Body of pancreas (tissue), 4 donors: ENCODE results near the gene DOHH. TPM values are rescaled to one million over a fixed set of nuclear protein-coding genes. Genes with fewer than 3 reads are reported as not detected.
A peak's percentile ranks its signal among the peaks of the same experiment; 100 is the strongest.

Experiments
- ATAC-seq: fragments of 150-250 bp; one replicate; pipeline ENCODE4 v1.9.1; 2016
- DNase-seq, 4 donors: peaks; one replicate each; pipeline ENCODE4 v3.0.0-alpha.2; 2019
- H3K27ac ChIP-seq, 4 donors: fragments of 200-600 bp; sonication (generic); 1 replicate in 3 of 4; 2 replicates in 1 of 4; pipeline versions ENCODE4 v1.5.1 to v1.6.1; 2016 to 2019; ENCODE audit warnings: mild to moderate bottlenecking in 1 of 4, mixed read lengths in 1 of 4, moderate library complexity in 1 of 4
- H3K27me3 ChIP-seq, 2 donors: fragments of 200-600 bp; sonication (generic); one replicate each; pipeline ENCODE4 v1.6.0; 2016; ENCODE audit warnings: mild to moderate bottlenecking in 1 of 2
- H3K36me3 ChIP-seq, 2 donors: fragments of 200-600 bp; sonication (generic); replicated peaks in 1 of 2; 2 replicates each; pipeline ENCODE4 v1.5.1; 2016; ENCODE audit warnings: low read depth in 2 of 2; ENCODE audit not compliant: insufficient read depth in 1 of 2
- H3K4me1 ChIP-seq: fragments of 200-600 bp; sonication (generic); one replicate; pipeline ENCODE4 v1.6.0; 2016
- H3K4me3 ChIP-seq, 2 donors: fragments of 200-600 bp; sonication (generic); 1 replicate in 1 of 2; 2 replicates in 1 of 2; pipeline ENCODE4 v1.5.1; 2016 to 2019
- H3K9me3 ChIP-seq, 3 donors: fragments of 200-600 bp; sonication (generic); 1 replicate in 2 of 3; 2 replicates in 1 of 3; pipeline ENCODE4 v1.5.1; 2016
- POLR2A ChIP-seq, 3 donors: fragments of 450-650 bp; IDR thresholded peaks; one replicate each; pipeline ENCODE4 v1.6.1; 2016; ENCODE audit warnings: antibody characterized with exemption in 3 of 3, mild to moderate bottlenecking in 2 of 3
- WGBS, 2 donors: methylation state at CpG; one replicate each; pipeline ENCODE4 v1.1.5; 2017; 5-methylcytosine and 5-hydroxymethylcytosine counted together
- intact Hi-C: fragments of 100-400 bp; cut with DNase I; formaldehyde crosslinking; loops from one replicate; pipeline ENCODE4 v1.15.1; 2023
- total RNA-seq, 2 donors: library from RNA; depleted of rRNA; stranded (reverse); fragments of >200 nt; gene quantifications; one replicate each; pipeline ENCODE4 v1.1.0, GENCODE V29; 2016
- TF ChIP-seq, protein P1 (sequence below), 7 experiments: fragments of 450-650 bp in 4 of 7; fragments of 200-600 bp in 3 of 7; sonication (generic) in 3 of 7; IDR thresholded peaks; one replicate each; pipeline ENCODE4 v1.5.1; 2016 to 2019; ENCODE audit warnings: antibody characterized with exemption in 7 of 7

The DOHH gene
- total RNA-seq, 2 donors from 2014 or later = 9.3 to 17.5 TPM

DNA sequence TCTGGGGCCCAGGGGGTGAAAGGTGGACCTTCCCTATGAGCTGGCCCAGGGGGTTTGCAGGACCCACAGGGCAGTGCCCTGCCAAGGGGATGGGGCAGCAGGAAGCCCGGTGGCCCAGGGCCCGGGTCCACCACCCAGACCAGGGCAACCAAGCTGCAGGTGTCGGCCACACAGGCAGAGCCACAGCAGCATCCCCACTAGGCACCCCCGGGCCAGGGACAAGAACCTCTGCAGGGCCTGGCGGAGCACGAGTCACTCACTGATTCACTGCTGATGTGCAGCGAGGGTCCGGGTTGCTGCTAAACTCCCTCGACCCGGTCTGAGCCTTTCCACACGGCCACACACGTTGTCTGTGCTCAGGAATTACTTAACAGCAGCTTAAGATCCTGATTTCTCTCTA lies 14.5 kb upstream of the DOHH start:
- intact Hi-C loops = no loop called here
- no peaks in the 10 kb centered on the region for H3K36me3 ChIP-seq
- DNase-seq = no peak
- 84 to 88% methylated on average over 3 to 9 of the region's 12 CpGs for WGBS, 2 donors
- H3K4me3 ChIP-seq = no peak overlapping the region
- no peaks in the 10 kb centered on the region for H3K9me3 ChIP-seq
- ATAC-seq = no peak
- no peak for TF ChIP-seq POLR2A (IDR thresholded peaks at IDR 0.05)
- TF ChIP-seq, protein P1, sequence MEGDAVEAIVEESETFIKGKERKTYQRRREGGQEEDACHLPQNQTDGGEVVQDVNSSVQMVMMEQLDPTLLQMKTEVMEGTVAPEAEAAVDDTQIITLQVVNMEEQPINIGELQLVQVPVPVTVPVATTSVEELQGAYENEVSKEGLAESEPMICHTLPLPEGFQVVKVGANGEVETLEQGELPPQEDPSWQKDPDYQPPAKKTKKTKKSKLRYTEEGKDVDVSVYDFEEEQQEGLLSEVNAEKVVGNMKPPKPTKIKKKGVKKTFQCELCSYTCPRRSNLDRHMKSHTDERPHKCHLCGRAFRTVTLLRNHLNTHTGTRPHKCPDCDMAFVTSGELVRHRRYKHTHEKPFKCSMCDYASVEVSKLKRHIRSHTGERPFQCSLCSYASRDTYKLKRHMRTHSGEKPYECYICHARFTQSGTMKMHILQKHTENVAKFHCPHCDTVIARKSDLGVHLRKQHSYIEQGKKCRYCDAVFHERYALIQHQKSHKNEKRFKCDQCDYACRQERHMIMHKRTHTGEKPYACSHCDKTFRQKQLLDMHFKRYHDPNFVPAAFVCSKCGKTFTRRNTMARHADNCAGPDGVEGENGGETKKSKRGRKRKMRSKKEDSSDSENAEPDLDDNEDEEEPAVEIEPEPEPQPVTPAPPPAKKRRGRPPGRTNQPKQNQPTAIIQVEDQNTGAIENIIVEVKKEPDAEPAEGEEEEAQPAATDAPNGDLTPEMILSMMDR (IDR thresholded peaks at IDR 0.05) = no peak
- no peak overlapping the region for H3K27ac ChIP-seq
- no peaks in the 10 kb centered on the region for H3K27me3 ChIP-seq
- peaks cover 40% of the 10 kb centered on the region for H3K4me1 ChIP-seq

DNA sequence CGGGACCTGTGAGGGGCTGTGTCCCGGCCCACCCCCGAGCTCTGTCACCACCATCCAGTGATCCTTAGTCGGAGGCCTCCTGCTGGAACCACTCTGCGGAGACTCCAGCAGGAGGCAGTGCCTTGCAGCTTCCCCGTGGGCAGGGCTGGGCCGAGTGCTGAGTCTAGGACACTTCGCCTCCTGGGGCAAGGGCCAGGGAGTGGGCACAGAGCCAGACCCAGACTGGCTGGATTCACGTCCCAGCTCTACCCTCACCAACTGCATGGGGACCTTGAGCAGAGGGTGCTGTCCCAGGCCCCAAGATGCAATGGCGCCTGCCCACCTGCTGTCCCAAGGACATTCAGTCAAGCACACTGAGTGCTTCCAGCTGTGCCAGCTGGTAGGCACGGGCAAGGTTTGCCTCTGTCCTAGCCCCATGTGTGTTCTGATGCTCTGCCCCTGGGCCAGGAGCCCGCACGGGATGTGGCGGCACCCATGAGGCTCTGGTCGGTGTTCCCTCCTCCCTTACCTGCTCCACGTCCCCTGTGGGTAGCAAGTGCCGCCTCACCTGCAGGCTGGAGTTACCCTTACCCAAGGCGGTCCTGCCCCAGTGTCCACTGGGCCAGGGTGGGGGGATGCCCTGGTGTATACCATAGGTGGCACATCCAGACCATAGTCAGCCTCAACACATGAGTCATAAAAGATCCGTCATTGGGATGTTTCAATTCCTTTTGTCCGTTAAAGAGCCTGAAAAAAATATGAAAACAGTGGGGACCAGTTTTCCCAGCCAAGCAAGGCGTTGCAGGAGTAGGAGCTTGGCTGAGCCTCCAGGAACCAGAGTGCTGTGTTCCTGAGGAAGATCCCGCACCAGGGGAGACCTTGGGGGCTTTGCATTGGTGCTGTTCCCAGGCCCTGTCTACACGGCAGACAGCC lies 13.0 kb upstream of the DOHH start:
- ATAC-seq = no peak
- Histone ChIP-seq H3K36me3 (no peaks in the 10 kb centered on the region), H3K27me3 (no peaks in the 10 kb centered on the region), H3K4me3 (no peak overlapping the region), H3K9me3 (no peaks in the 10 kb centered on the region), H3K4me1 (peaks cover 38% of the 10 kb centered on the region), H3K27ac (no peak overlapping the region)
- intact Hi-C loops = no loop called here
- TF ChIP-seq, protein P1 (IDR thresholded peaks at IDR 0.05) = no peak
- no peak for TF ChIP-seq POLR2A (IDR thresholded peaks at IDR 0.05)
- WGBS, 2 donors = 71 to 84% methylated on average over 14 to 23 of the region's 23 CpGs
- DNase-seq = peak; percentile 36 to 75 (median 52)

DNA sequence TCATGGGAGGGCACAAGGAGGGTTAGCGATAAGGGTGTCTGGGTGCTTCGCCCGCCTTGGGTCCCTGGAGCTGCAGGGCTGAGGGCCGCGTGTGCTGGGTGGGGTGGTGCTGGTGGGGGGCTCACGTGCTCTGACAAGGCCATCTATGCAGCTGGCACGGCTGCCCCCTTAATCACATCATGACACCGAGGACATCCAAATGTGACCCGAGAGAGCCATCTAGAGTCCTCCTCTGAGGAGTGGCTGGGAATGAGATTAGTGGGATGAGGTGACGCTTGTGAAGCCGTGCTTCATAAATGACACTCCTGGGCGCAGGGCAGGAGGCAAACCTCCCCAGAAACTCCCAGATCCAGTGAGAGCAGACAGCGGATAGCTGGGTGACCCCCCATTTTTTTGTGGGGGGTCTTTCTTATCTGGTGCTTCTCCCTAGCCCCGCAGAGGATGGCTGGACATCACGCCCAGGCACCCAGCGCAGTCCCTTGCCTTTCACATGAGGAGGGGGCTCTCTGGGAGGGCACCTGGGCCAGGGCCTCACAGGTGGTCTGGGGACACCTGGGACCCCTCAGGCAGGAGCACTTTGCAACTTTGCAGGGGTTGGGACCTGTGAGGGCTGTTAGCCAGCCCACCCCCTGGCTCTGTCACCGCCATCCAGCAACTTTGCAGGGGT lies 12.2 kb upstream of the DOHH start:
- no peaks in the 10 kb centered on the region for H3K36me3 ChIP-seq
- 83 to 95% methylated on average over 7 to 15 of the region's 17 CpGs for WGBS, 2 donors
- no peak for ATAC-seq

DNA sequence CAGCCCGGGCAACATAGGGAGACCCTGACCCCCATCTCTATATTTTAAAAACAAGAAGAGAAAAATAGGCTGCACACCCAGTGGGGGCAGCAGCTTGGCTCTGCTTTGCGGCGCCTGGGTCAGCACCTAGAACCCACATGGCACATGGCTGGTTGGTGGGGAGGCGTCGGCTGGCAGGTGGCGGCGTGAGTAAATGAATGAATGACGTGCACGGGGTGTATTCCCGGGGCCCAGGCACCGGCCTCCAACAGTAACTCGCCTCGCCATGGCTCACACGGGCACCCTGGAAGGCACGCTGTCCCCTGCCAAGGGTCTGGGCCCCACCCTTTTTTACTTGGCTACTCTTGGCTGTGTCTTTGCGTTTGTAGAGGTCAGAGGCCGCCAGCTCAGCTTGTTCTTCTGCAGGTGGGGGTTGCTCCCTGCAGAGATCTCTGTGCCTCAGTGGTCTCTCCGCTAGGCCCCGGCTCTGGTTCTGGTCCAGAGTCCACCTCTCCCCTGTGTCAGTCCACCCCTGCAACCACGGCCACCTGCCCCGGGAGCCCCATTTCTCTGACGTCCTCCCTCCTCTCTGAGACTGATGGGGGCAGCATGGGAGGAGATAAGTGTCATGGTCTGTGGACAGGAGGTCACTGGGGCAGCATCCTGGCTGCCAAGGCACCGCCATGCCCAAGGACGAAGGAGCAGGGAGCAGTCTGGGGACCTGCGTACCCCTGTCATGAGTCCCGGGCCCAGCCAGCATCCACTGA lies 11.2 kb upstream of the DOHH start:
- H3K36me3 ChIP-seq = no peaks in the 10 kb centered on the region
- no peak for ATAC-seq
- TF ChIP-seq, protein P1 (IDR thresholded peaks at IDR 0.05) = no peak
- TF ChIP-seq POLR2A (IDR thresholded peaks at IDR 0.05) = no peak
- no peaks in the 10 kb centered on the region for H3K27me3 ChIP-seq
- intact Hi-C loops = no loop called here
- H3K9me3 ChIP-seq = no peaks in the 10 kb centered on the region
- H3K4me3 ChIP-seq = no peak overlapping the region
- peaks cover 33% of the 10 kb centered on the region for H3K4me1 ChIP-seq
- no peak overlapping the region for H3K27ac ChIP-seq
- DNase-seq = no peak
- WGBS, 2 donors = 76 to 84% methylated on average over 11 to 26 of the region's 26 CpGs

More for the DNA sequence above, 12.2 kb upstream of the DOHH start:
- no peak overlapping the region for H3K4me3 ChIP-seq
- TF ChIP-seq, protein P1 (IDR thresholded peaks at IDR 0.05) = no peak
- no peak for TF ChIP-seq POLR2A (IDR thresholded peaks at IDR 0.05)
- no peak for DNase-seq
- peaks cover 35% of the 10 kb centered on the region for H3K4me1 ChIP-seq
- no peaks in the 10 kb centered on the region for H3K9me3 ChIP-seq
- no peaks in the 10 kb centered on the region for H3K27me3 ChIP-seq
- no peak overlapping the region for H3K27ac ChIP-seq
- intact Hi-C loops = no loop called here
